Activated naive CD4-positive, alpha-beta T cell treated with anti-CD3 and anti-CD28 coated beads, Interleukin-2, amount 50 U/mL, for 24 hours (primary cell): Measurements from ENCODE around the gene WAPL.
"Not testable (repeated sequence)": the region's sequence is repeated elsewhere in the genome, so short reads cannot be mapped to it uniquely, and the experiment has no call there.

Experiments
- H3K27ac Mint-ChIP-seq: one replicate; pipeline ENCODE4 v1.8.0; 2021; ENCODE audit warnings: mild to moderate bottlenecking, mixed read lengths
- H3K27me3 Mint-ChIP-seq: one replicate; pipeline ENCODE4 v1.8.0; 2021; ENCODE audit warnings: mixed read lengths
- H3K36me3 Mint-ChIP-seq: one replicate; pipeline ENCODE4 v1.8.0; 2021; ENCODE audit warnings: mixed read lengths
- H3K4me1 Mint-ChIP-seq: one replicate; pipeline ENCODE4 v1.8.0; 2021; ENCODE audit warnings: mixed read lengths
- H3K4me3 Mint-ChIP-seq: one replicate; pipeline ENCODE4 v1.8.0; 2021; ENCODE audit warnings: mild to moderate bottlenecking, mixed read lengths
- H3K9me3 Mint-ChIP-seq: one replicate; pipeline ENCODE4 v1.8.0; 2021; ENCODE audit warnings: mixed read lengths

WAPL gene

DNA sequence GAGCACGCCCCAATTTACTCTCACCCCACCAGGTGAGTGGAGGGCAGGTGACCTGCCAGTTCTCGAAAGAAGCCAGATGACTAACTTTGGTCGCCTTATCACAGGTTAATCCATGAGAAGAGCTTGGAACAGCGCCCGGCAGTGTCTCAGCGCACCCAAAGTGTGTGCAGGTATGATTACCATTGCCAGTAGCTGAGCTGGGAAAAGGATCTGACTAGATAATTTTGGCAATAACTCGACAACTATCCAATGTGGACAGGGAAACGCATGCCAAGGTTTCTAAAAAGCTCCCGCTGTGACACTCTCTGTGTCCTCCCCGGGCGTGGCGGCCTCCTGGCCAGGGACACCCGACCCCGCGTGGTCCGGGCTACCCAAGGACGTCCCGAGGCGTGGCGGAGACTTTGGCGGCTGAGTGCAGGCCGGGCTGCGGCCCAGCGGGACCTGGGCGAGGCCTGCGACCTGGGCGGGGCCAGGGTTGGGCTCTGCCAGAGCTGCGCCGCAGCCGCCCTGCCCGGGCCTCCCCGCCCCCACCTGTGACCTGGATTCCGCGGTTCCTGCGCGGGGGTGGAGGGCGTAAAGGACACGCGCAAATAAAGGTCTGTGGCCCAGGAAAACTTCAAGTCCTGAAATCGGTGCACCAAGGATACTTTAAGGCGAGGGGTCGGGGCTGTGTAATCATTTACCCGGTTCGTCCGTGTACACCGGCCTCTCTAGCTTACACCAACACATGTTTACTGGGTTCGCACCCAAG, 13.7 kb upstream of the WAPL start:
- peaks cover 32% of the 10 kb centered on the region for H3K4me1 Mint-ChIP-seq
- no peaks in the 10 kb centered on the region for H3K27me3 Mint-ChIP-seq
- no peaks in the 10 kb centered on the region for H3K36me3 Mint-ChIP-seq
- no peaks in the 10 kb centered on the region for H3K9me3 Mint-ChIP-seq
- peak overlapping the region; percentile 68 for H3K4me3 Mint-ChIP-seq
- H3K27ac Mint-ChIP-seq = peak overlapping the region; percentile 41

GRCh38 chr10:86533328-86533727, 11.7 kb upstream of the WAPL start:
- no peak overlapping the region for H3K27ac Mint-ChIP-seq
- H3K27me3 Mint-ChIP-seq = no peaks in the 10 kb centered on the region
- no peak overlapping the region for H3K4me3 Mint-ChIP-seq
- no peaks in the 10 kb centered on the region for H3K36me3 Mint-ChIP-seq
- peaks cover 16% of the 10 kb centered on the region for H3K4me1 Mint-ChIP-seq
- H3K9me3 Mint-ChIP-seq = no peaks in the 10 kb centered on the region

DNA sequence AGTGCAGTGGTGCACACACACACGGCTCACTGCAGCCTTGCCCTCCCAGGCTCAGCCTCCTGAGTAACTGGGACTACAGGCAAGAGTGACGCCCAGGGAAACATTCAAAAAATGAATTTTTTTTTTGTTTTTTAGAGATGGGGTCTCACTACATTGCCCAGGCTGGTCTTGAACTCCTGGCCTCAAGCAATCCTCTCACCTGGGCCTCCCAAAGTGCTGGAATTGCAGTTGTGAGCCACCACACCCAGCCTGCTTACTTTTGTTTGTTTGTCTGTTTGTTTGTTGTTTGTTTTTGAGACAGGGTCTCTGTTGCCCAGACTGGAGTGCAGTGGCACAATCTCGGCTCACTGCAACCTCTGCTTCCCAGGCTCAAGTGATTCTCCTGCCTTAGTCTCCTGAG, 7.1 kb upstream of the WAPL start:
- peaks cover 15% of the 10 kb centered on the region for H3K4me1 Mint-ChIP-seq
- not testable (repeated sequence) for H3K36me3 Mint-ChIP-seq, H3K9me3 Mint-ChIP-seq, H3K4me3 Mint-ChIP-seq, H3K27me3 Mint-ChIP-seq, H3K27ac Mint-ChIP-seq

GRCh38 chr10:86526606-86527005, 5.0 kb upstream of the WAPL start:
- no peaks in the 10 kb centered on the region for H3K9me3 Mint-ChIP-seq
- H3K27ac Mint-ChIP-seq = no peak overlapping the region
- H3K4me1 Mint-ChIP-seq = peaks cover 31% of the 10 kb centered on the region
- H3K4me3 Mint-ChIP-seq = no peak overlapping the region
- no peaks in the 10 kb centered on the region for H3K27me3 Mint-ChIP-seq
- H3K36me3 Mint-ChIP-seq = no peaks in the 10 kb centered on the region

DNA sequence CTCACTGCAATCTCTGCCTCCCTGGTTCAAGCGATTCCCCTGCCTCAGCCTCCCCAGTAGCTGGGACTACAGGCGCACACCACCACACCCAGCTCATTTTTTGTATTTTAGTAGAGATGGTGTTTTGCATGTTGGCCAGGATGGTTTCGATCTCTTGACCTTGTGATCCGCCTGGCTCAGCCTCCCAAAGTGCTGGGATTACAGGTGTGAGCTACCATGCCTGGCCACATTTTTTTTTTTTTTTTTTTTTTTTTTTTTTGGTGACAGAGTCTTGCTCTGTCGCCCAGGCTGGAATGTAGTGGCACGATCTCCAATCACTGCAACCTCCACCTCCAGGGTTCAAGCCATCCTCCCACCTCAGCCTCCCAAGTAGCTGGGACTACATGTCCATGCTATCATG, 4.1 kb upstream of the WAPL start:
- not testable (repeated sequence) for H3K36me3 Mint-ChIP-seq, H3K4me3 Mint-ChIP-seq, H3K27ac Mint-ChIP-seq, H3K27me3 Mint-ChIP-seq, H3K9me3 Mint-ChIP-seq
- peaks cover 33% of the 10 kb centered on the region for H3K4me1 Mint-ChIP-seq

DNA sequence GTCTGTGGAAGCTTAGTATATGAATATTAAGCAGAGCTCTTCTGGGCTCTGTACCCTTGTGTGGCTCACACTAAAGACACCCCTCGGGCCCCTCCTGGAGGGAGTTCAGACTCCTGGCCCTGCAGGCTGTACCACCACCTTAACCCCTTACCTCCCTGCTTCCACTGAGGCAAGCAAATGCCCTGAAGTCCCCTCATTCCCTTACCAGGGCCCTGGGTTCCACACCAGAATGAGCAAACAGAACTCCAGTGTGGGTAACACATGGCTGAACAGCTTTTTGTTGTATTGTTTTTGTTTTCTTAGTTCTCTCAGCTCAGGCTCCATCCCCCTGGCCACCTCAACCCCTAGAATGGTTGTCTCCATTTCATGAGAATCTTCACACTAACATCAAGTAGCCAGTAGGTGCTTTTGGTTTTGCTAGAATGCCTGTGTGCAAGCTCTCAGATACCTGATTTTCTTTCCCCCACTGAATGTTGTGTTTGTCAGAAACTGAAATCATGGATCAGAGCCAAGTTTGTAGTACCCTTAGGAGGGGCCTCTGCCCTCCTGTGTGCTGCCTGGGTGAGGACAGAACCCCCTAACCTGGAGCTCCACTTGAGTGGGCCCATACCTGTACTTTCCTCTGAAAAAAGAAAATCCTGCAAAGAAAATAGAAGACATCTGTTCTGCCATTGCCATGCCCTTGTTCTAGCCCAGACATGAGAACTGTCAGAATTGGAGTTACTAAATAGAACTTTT, 2.8 kb upstream of the WAPL start:
- Mint-ChIP-seq H3K9me3 (no peaks in the 10 kb centered on the region), H3K27ac (peak overlapping the region; percentile 7), H3K4me3 (no peak overlapping the region), H3K27me3 (no peaks in the 10 kb centered on the region), H3K36me3 (no peaks in the 10 kb centered on the region), H3K4me1 (peaks cover 43% of the 10 kb centered on the region)

GRCh38 chr10:86523348-86523747, 1.8 kb upstream of the WAPL start:
- no peak overlapping the region for H3K27ac Mint-ChIP-seq
- no peaks in the 10 kb centered on the region for H3K36me3 Mint-ChIP-seq
- peaks cover 54% of the 10 kb centered on the region for H3K4me1 Mint-ChIP-seq
- H3K4me3 Mint-ChIP-seq = peak overlapping the region; percentile 89
- no peaks in the 10 kb centered on the region for H3K27me3 Mint-ChIP-seq
- H3K9me3 Mint-ChIP-seq = no peaks in the 10 kb centered on the region

DNA sequence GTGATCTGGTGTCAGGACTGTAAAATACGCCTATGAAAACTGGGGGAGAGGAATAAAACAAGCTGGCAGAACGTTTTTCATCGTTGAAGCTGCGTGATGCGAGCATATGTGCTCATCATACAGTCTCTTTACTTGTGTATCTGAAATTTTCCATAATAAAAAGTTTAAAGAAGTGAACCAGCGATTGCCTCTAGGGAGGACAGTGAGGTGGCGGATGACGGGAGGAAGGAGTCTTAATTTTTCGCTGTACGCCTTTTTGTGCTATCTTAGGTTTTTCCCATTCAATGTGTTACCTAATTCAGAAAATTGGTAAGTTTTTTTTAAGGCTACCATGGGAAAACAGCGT, 891 bp upstream of the WAPL start:
- Mint-ChIP-seq H3K9me3 (no peaks in the 10 kb centered on the region), H3K27me3 (no peaks in the 10 kb centered on the region), H3K36me3 (peaks cover 3% of the 10 kb centered on the region), H3K4me1 (peaks cover 62% of the 10 kb centered on the region), H3K4me3 (peak overlapping the region; percentile 89), H3K27ac (peak overlapping the region; percentile 90)

- peaks cover 76% of the 10 kb centered on the region for H3K4me1 Mint-ChIP-seq
- peak overlapping the region; percentile 91 for H3K27ac Mint-ChIP-seq
- H3K36me3 Mint-ChIP-seq = peaks cover 7% of the 10 kb centered on the region
- no peaks in the 10 kb centered on the region for H3K27me3 Mint-ChIP-seq
- peak overlapping the region; percentile 96 for H3K4me3 Mint-ChIP-seq
- no peaks in the 10 kb centered on the region for H3K9me3 Mint-ChIP-seq
Measured at GRCh38 chr10:86520871-86521677, 518 bp downstream of the WAPL start.

- Mint-ChIP-seq H3K4me1 (peaks cover 82% of the 10 kb centered on the region), H3K9me3 (no peaks in the 10 kb centered on the region), H3K36me3 (peaks cover 12% of the 10 kb centered on the region), H3K4me3 (peak overlapping the region; percentile 96), H3K27me3 (no peaks in the 10 kb centered on the region), H3K27ac (no peak overlapping the region)
Measured at GRCh38 chr10:86518781-86519180, 2.8 kb downstream of the WAPL start.

GRCh38 chr10:86512137-86512536, 9.5 kb downstream of the WAPL start:
- H3K9me3 Mint-ChIP-seq = no peaks in the 10 kb centered on the region
- H3K36me3 Mint-ChIP-seq = peaks cover 14% of the 10 kb centered on the region
- peak overlapping the region; percentile 76 for H3K27ac Mint-ChIP-seq
- no peaks in the 10 kb centered on the region for H3K27me3 Mint-ChIP-seq
- H3K4me1 Mint-ChIP-seq = peaks cover 61% of the 10 kb centered on the region
- peak overlapping the region; percentile 13 for H3K4me3 Mint-ChIP-seq

DNA sequence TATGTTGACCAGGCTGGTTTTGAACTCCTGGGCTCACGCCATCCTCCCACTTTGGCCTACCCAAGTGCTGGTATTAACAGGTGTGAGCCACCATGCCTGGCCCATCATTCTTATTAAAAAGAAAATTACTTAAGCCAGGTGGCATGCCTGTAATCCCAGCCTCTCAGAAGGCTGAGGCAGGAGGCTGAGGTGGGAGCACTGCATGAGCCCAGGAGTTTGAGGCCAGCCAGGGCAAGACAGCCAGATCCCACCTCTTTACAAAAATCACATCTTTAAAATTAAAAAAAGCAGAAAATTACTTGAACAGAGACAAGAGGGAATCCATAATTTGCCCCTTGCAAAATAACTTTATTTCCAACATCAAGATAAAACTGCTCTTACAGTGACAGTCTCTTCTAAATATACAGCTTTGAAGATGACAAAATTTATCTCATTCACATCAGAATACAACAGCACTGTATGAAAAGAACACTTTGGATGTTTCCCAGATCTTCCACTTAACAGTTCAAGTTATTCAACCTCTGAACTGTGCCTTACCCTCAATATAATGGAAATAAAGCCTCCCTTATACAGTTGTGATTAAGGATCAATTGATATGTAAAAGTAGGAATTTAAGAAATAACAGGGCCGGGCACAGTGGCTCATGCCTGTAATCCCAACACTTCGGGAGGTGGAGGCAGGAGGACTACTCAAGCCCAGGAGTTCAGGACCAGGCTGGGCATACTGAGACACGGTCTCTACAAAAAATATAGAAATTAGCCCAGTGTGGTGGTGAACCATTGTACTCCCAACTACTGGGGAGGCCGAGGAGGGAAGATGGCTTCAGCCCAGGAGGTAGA, 10.3 kb downstream of the WAPL start:
- no peaks in the 10 kb centered on the region for H3K27me3 Mint-ChIP-seq
- H3K27ac Mint-ChIP-seq = no peak overlapping the region
- no peak overlapping the region for H3K4me3 Mint-ChIP-seq
- peaks cover 12% of the 10 kb centered on the region for H3K36me3 Mint-ChIP-seq
- peaks cover 54% of the 10 kb centered on the region for H3K4me1 Mint-ChIP-seq
- no peaks in the 10 kb centered on the region for H3K9me3 Mint-ChIP-seq

- Mint-ChIP-seq H3K9me3 (no peaks in the 10 kb centered on the region), H3K27ac (no peak overlapping the region), H3K4me1 (peaks cover 48% of the 10 kb centered on the region), H3K36me3 (peaks cover 11% of the 10 kb centered on the region), H3K27me3 (no peaks in the 10 kb centered on the region), H3K4me3 (no peak overlapping the region)
Measured at GRCh38 chr10:86509145-86509544, 12.4 kb downstream of the WAPL start.

DNA sequence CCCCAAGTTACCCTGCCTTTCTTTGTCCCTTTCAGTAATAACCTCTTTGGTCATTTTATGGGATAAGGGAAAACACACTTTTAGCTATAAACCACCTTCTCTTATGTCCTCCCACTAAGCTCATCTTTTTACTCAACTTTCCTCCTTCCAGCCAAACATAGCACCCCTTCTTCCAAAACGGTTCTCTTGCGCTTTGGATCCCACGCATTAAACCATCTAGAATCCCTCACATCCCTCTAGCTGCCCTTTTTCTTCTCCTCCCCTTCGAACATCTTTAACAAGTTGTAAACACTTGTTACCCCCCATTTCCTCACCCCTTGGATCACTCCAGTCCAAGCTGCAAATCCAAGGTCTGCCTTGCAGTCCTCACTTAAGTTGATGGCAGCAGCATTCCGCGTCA, 13.4 kb downstream of the WAPL start:
- Mint-ChIP-seq H3K9me3 (no peaks in the 10 kb centered on the region), H3K27ac (no peak overlapping the region), H3K36me3 (peaks cover 6% of the 10 kb centered on the region), H3K4me3 (no peak overlapping the region), H3K4me1 (peaks cover 40% of the 10 kb centered on the region), H3K27me3 (no peaks in the 10 kb centered on the region)

GRCh38 chr10:86506499-86506898, 15.1 kb downstream of the WAPL start:
- H3K27me3 Mint-ChIP-seq = no peaks in the 10 kb centered on the region
- H3K9me3 Mint-ChIP-seq = no peaks in the 10 kb centered on the region
- H3K36me3 Mint-ChIP-seq = peaks cover 4% of the 10 kb centered on the region
- H3K4me3 Mint-ChIP-seq = no peak overlapping the region
- H3K4me1 Mint-ChIP-seq = peaks cover 40% of the 10 kb centered on the region
- no peak overlapping the region for H3K27ac Mint-ChIP-seq
